GM12878 (cell line): ENCODE data around the gene ADGRG7. TPM values are rescaled to one million over a fixed set of nuclear protein-coding genes. Genes with fewer than 3 reads are reported as not detected.

Experiments
- ATAC-seq: fragments of 200-7000 bp; cut with Tn5 transposase; 3 replicates; pipeline ENCODE4 v1.9.1; 2020; ENCODE audit warnings: mild to moderate bottlenecking, moderate library complexity
- BruUV-seq: library from RNA; stranded (reverse); fragments of 400-500 nt; replicated peaks from 2 replicates; lab custom pipeline; 2021; lab: Mats Ljungman, UMichigan
- CTCF ChIA-PET: fragments of 300-600 bp; sonication (Branson Sonifier 250); formaldehyde crosslinking; extraction: SDS; loops from one replicate; lab custom pipeline; 2021; ENCODE audit warnings: inconsistent platforms; lab: Yijun Ruan, JAX
- POLR2A ChIA-PET: fragments of 350-600 bp; formaldehyde crosslinking; extraction: SDS; loops from one replicate; lab custom pipeline; 2021; ENCODE audit warnings: inconsistent platforms; lab: Charles Lee
- RAD21 ChIA-PET: fragments of 300-600 bp; sonication (Branson Sonifier 250); formaldehyde crosslinking; loops from one replicate; lab custom pipeline; 2023; ENCODE audit warnings: antibody characterized with exemption; ENCODE audit not compliant: unreplicated experiment; lab: Charles Lee
- SMC1A ChIA-PET: fragments of 300-600 bp; sonication (Branson Sonifier 250); formaldehyde crosslinking; loops from one replicate; lab custom pipeline; 2023; ENCODE audit not compliant: unreplicated experiment, uncharacterized antibody; lab: Charles Lee
- DNase-seq: peaks from one replicate; pipeline ENCODE4 v3.0.0-alpha.2; 2011; ENCODE audit warnings: low read depth, low spot score
- FAIRE-seq: peaks from 3 replicates; lab custom pipeline; 2011; peaks lifted over from hg19 to GRCh38; lab: Jason Lieb, UNC
- H2AFZ ChIP-seq: 2 replicates; pipeline ENCODE4 v1.6.0; 2011; ENCODE audit warnings: low read depth, low read length, control low read depth; ENCODE audit not compliant: control insufficient read depth
- H3K27ac ChIP-seq: 2 replicates; pipeline ENCODE4 v1.5.1; 2011; ENCODE audit warnings: control low read depth; ENCODE audit not compliant: control insufficient read depth, insufficient read depth
- H3K27me3 ChIP-seq, 2 experiments: replicated peaks in 1 of 2; 2 replicates each; pipeline versions ENCODE4 v1.6.0 to v1.6.1; 2011; ENCODE audit warnings: low read length in 1 of 2; ENCODE audit not compliant: control insufficient read depth in 2 of 2, insufficient read depth in 2 of 2
- H3K36me3 ChIP-seq, 2 experiments: 2 replicates each; pipeline ENCODE4 v1.5.1; 2011; ENCODE audit warnings: low read length in 1 of 2; ENCODE audit not compliant: control insufficient read depth in 2 of 2, insufficient read depth in 2 of 2
- H3K4me1 ChIP-seq: 2 replicates; pipeline ENCODE4 v1.6.1; 2011; ENCODE audit warnings: mild to moderate bottlenecking, low read length, moderate library complexity, mixed read lengths; ENCODE audit not compliant: control insufficient read depth, insufficient read depth
- H3K4me2 ChIP-seq: 2 replicates; pipeline ENCODE4 v1.6.0; 2011; ENCODE audit warnings: control low read depth; ENCODE audit not compliant: control insufficient read depth, insufficient read depth
- H3K4me3 ChIP-seq: fragments of 200-600 bp; sonication (generic); 2 replicates; pipeline ENCODE4 v1.5.1; 2016
- H3K79me2 ChIP-seq: 2 replicates; pipeline ENCODE4 v1.6.0; 2011; ENCODE audit warnings: low read length; ENCODE audit not compliant: control insufficient read depth, insufficient read depth
- H3K9ac ChIP-seq: 2 replicates; pipeline ENCODE4 v1.8.0; 2011; ENCODE audit warnings: low read length, control low read depth, mixed read lengths; ENCODE audit not compliant: control insufficient read depth, insufficient read depth
- H3K9me3 ChIP-seq: replicated peaks from 3 replicates; pipeline ENCODE4 v1.5.1; 2011; ENCODE audit warnings: mild to moderate bottlenecking, low read length; ENCODE audit not compliant: control insufficient read depth, insufficient read depth
- H4K20me1 ChIP-seq: 2 replicates; pipeline ENCODE4 v1.6.0; 2011; ENCODE audit not compliant: control insufficient read depth, insufficient read depth
- CBX5 ChIP-seq: sonication (generic); IDR thresholded peaks from 2 replicates; pipeline ENCODE4 v1.6.1; 2016; ENCODE audit warnings: low read depth, moderate library complexity, mild to moderate bottlenecking, inconsistent platforms
- ETV6 ChIP-seq, 2 experiments: fragments of 450-650 bp in 1 of 2; IDR thresholded peaks in 1 of 2; conservative IDR thresholded peaks in 1 of 2; 2 replicates each; pipeline ENCODE4 v1.6.1; 2014; ENCODE audit warnings: antibody characterized with exemption in 1 of 2, borderline replicate concordance in 1 of 2, low read depth in 1 of 2, mild to moderate bottlenecking in 1 of 2, moderate library complexity in 1 of 2
- GATAD2B ChIP-seq: fragments of 450-650 bp; conservative IDR thresholded peaks from 2 replicates; pipeline ENCODE4 v1.6.1; 2017; ENCODE audit warnings: low read depth, mild to moderate bottlenecking, moderate library complexity
- IKZF2 ChIP-seq, 2 experiments: fragments of 450-650 bp; IDR thresholded peaks; 2 replicates each; pipeline ENCODE4 v1.6.1; 2017; ENCODE audit warnings: mild to moderate bottlenecking in 2 of 2, moderate library complexity in 2 of 2
- MEF2B ChIP-seq: fragments of 450-650 bp; IDR thresholded peaks from 2 replicates; pipeline ENCODE4 v1.6.1; 2018; ENCODE audit warnings: mild to moderate bottlenecking, moderate library complexity; ENCODE audit not compliant: partially characterized antibody, poor library complexity, severe bottlenecking
- MXI1 ChIP-seq: fragments of 150-350 bp; IDR thresholded peaks from 2 replicates; pipeline ENCODE4 v1.6.1; 2011; ENCODE audit warnings: low read depth, mild to moderate bottlenecking, inconsistent platforms, low read length, improper control_type of control experiment
- PML ChIP-seq: IDR thresholded peaks from 2 replicates; pipeline ENCODE4 v1.6.1; 2012; ENCODE audit warnings: low read length, inconsistent platforms
- POLR2AphosphoS5 ChIP-seq: IDR thresholded peaks from 2 replicates; pipeline ENCODE4 v1.6.1; 2011; ENCODE audit warnings: mild to moderate bottlenecking, low read length, inconsistent platforms
- RBBP5 ChIP-seq: fragments of 200-600 bp; sonication (generic); conservative IDR thresholded peaks from 2 replicates; pipeline ENCODE4 v1.6.1; 2016
- SIX5 ChIP-seq: IDR thresholded peaks from 2 replicates; pipeline ENCODE4 v1.6.1; 2011; ENCODE audit warnings: mild to moderate bottlenecking, low read depth, low read length, moderate library complexity; ENCODE audit not compliant: severe bottlenecking
- WGBS: methylation state at CpG from one replicate; pipeline ENCODE4 v1.1.6; 2016; ENCODE audit warnings: low lambda C conversion rate; ENCODE audit not compliant: insufficient replicate concordance, insufficient coverage; ENCODE audit errors: missing lambda C conversion rate; 5-methylcytosine and 5-hydroxymethylcytosine counted together
- in situ Hi-C: fragments of 300-500 bp; cut with MboI; formaldehyde crosslinking; loops from 9 replicates; pipeline ENCODE4 v1.14.3; 2018; ENCODE audit warnings: mixed read lengths
- intact Hi-C: fragments of 100-400 bp; cut with micrococcal nuclease; formaldehyde crosslinking; loops from one replicate; pipeline ENCODE4 v1.14.2; 2022; ENCODE audit not compliant: unreplicated experiment
- polyA plus RNA-seq, 11 experiments: library from polyadenylated mRNA; depleted of rRNA in 4 of 11; unstranded in 6 of 11; stranded (reverse) in 5 of 11; fragments of >200 nt; fragmentation: Nextera tagmentation in 4 of 11; fragmentation: Illumina TruSeq in 1 of 11; extraction: Ambion mirVana in 4 of 11; extraction: Trizol in 1 of 11; gene quantifications; 1 replicate in 1 of 11; 2 replicates in 10 of 11; pipeline versions ENCODE4 v1.2.1 to v1.2.3, GENCODE V29; 2011 to 2016; ENCODE audit warnings: inconsistent platforms in 2 of 11, missing spikeins in 2 of 11, low read depth in 1 of 11
- total RNA-seq, 4 experiments: library from RNA; depleted of rRNA in 3 of 4; stranded (reverse); fragments of >200 nt in 3 of 4; fragmentation: Illumina TruSeq in 1 of 4; extraction: Trizol in 1 of 4; gene quantifications; 2 replicates each; pipeline versions ENCODE4 v1.2.1 to v1.2.3, GENCODE V29; 2013 to 2021
- TF ChIP-seq, protein P1 (sequence below): IDR thresholded peaks from 2 replicates; pipeline ENCODE4 v1.6.1; 2011; ENCODE audit warnings: low read depth, mild to moderate bottlenecking, low read length, moderate library complexity, borderline replicate concordance; ENCODE audit errors: extremely low read depth
- TF ChIP-seq, protein P2 (sequence below): IDR thresholded peaks from 2 replicates; pipeline ENCODE4 v1.6.1; 2012; ENCODE audit warnings: improper control_type of control experiment, low read depth, low read length; ENCODE audit not compliant: insufficient replicate concordance
- TF ChIP-seq, protein P3 (sequence below): IDR thresholded peaks from 2 replicates; pipeline ENCODE4 v1.6.1; 2012; ENCODE audit warnings: low read depth, low read length, improper control_type of control experiment

ADGRG7 gene
- total and polyA plus RNA-seq, 10 of the 15 experiments (the other 5 are each of a cell fraction or from before 2014, with no cell fraction given) = 0.02 to 0.21 (median 0.14) TPM; not detected in 7

DNA sequence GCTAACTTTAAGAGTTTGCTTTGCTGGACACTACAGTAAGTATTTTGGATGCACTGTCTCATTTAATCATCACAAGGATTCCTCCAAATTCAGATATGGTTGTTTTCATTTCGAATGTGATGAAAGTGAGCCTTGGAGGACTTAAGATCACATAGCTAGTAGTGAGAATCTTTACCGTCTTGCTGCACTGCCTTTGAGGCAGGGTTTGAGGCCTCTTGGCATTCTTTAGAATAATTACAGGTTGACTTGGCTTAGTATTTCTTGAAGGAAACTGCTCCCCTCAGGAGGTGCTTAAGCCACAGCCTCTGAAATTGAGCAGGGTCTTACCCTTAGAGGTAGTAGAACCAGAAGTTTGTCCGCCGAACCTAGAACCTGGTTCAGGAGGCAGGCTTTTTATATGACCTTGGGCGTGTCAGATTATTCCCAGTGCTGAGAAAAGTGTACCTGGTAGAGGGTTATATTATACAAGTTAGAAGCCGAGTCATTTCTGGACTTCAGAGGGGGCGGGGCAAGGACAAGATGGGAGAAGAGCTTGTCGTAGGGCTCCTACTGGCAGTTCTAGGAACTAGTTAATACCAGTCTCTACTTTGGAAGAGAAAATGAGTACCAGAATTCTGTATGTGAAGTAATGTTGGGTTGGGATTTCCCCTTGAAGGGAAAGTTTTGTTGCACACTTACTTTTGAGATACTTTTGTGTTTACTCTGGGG lies 101.0 kb downstream of the ADGRG7 start:
- BruUV-seq = no TSS peak
- no peak for TF ChIP-seq MXI1
- TF ChIP-seq POLR2AphosphoS5 = peak; percentile 48; the same call in 1 of the 2 replicates
- TF ChIP-seq RBBP5 = no peak
- TF ChIP-seq, protein P1, sequence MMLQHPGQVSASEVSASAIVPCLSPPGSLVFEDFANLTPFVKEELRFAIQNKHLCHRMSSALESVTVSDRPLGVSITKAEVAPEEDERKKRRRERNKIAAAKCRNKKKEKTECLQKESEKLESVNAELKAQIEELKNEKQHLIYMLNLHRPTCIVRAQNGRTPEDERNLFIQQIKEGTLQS = no peak
- TF ChIP-seq GATAD2B = no peak
- peak in 1 of 2 experiments; percentile 48; a peak in 2 of 4 replicates for TF ChIP-seq IKZF2 (IDR thresholded peaks at IDR 0.05)
- no peak for TF ChIP-seq MEF2B
- no peak for TF ChIP-seq ETV6 (conservative IDR thresholded peaks at IDR 0.05 in 1 of 2, IDR thresholded peaks at IDR 0.05 in 1 of 2; ENCODE audit: borderline replicate concordance in 1 of 2, low read depth in 1 of 2)
- TF ChIP-seq, protein P2, sequence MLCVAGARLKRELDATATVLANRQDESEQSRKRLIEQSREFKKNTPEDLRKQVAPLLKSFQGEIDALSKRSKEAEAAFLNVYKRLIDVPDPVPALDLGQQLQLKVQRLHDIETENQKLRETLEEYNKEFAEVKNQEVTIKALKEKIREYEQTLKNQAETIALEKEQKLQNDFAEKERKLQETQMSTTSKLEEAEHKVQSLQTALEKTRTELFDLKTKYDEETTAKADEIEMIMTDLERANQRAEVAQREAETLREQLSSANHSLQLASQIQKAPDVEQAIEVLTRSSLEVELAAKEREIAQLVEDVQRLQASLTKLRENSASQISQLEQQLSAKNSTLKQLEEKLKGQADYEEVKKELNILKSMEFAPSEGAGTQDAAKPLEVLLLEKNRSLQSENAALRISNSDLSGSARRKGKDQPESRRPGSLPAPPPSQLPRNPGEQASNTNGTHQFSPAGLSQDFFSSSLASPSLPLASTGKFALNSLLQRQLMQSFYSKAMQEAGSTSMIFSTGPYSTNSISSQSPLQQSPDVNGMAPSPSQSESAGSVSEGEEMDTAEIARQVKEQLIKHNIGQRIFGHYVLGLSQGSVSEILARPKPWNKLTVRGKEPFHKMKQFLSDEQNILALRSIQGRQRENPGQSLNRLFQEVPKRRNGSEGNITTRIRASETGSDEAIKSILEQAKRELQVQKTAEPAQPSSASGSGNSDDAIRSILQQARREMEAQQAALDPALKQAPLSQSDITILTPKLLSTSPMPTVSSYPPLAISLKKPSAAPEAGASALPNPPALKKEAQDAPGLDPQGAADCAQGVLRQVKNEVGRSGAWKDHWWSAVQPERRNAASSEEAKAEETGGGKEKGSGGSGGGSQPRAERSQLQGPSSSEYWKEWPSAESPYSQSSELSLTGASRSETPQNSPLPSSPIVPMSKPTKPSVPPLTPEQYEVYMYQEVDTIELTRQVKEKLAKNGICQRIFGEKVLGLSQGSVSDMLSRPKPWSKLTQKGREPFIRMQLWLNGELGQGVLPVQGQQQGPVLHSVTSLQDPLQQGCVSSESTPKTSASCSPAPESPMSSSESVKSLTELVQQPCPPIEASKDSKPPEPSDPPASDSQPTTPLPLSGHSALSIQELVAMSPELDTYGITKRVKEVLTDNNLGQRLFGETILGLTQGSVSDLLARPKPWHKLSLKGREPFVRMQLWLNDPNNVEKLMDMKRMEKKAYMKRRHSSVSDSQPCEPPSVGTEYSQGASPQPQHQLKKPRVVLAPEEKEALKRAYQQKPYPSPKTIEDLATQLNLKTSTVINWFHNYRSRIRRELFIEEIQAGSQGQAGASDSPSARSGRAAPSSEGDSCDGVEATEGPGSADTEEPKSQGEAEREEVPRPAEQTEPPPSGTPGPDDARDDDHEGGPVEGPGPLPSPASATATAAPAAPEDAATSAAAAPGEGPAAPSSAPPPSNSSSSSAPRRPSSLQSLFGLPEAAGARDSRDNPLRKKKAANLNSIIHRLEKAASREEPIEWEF = no peak
- TF ChIP-seq, protein P3, sequence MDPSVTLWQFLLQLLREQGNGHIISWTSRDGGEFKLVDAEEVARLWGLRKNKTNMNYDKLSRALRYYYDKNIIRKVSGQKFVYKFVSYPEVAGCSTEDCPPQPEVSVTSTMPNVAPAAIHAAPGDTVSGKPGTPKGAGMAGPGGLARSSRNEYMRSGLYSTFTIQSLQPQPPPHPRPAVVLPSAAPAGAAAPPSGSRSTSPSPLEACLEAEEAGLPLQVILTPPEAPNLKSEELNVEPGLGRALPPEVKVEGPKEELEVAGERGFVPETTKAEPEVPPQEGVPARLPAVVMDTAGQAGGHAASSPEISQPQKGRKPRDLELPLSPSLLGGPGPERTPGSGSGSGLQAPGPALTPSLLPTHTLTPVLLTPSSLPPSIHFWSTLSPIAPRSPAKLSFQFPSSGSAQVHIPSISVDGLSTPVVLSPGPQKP = no peak
- no peak for TF ChIP-seq PML
- no peak for TF ChIP-seq SIX5
- no peak for TF ChIP-seq CBX5

More for the DNA sequence above, 101.0 kb downstream of the ADGRG7 start:
- ChIA-PET CTCF (interaction anchor here (0.6 to 3.7 kb wide), 17 partner anchors 9 to 247 kb away, joined by 3 to 12 read pairs (median 4); no protein-coding TSS in a partner anchor), RAD21 (interaction anchor here (0.8 to 2.0 kb wide), 13 partner anchors 20 to 247 kb away, joined by 3 to 10 read pairs (median 4); no protein-coding TSS in a partner anchor), SMC1A (interaction anchor here (0.6 to 6.0 kb wide), 19 partner anchors 8 to 443 kb away, joined by 3 to 34 read pairs (median 4); partner anchors contain the start of genes LNP1 and TOMM70), POLR2A (interaction anchor here (0.6 to 2.1 kb wide), 7 partner anchors 12 to 69 kb away, joined by 3 to 6 read pairs (median 4); no protein-coding TSS in a partner anchor)
- H3K27ac ChIP-seq = peak overlapping the region; percentile 91
- H3K27me3 ChIP-seq = no peaks in the 10 kb centered on the region
- peaks cover 59% of the 10 kb centered on the region for H3K79me2 ChIP-seq
- H3K4me2 ChIP-seq = peak overlapping the region; percentile 64
- H3K9me3 ChIP-seq = no peaks in the 10 kb centered on the region; the same call in 1 of the 3 replicates
- H3K4me3 ChIP-seq = peak overlapping the region; percentile 78
- ATAC-seq (peak; percentile 62), DNase-seq (peak; percentile 34), FAIRE-seq (no peak)
- 1% methylated on average over 8 of the region's 8 CpGs for WGBS
- H2AFZ ChIP-seq = no peak overlapping the region
- H4K20me1 ChIP-seq = no peaks in the 10 kb centered on the region
- in situ Hi-C loops = no loop called here
- peaks cover 9% of the 10 kb centered on the region for H3K4me1 ChIP-seq
- H3K36me3 ChIP-seq = peaks cover 0 to 10% of the 10 kb centered on the region in 2 experiments; a peak in 2 of 4 replicates
- peak overlapping the region; percentile 91 for H3K9ac ChIP-seq
- intact Hi-C loops = loop anchor here (2.0 to 10.0 kb wide), 4 partner anchors 60 to 396 kb away; partner anchors contain the start of genes LNP1 and TOMM70
